ENCODE measurements around the gene HLA-DOB.
A peak's percentile ranks its signal among the peaks of the same experiment; 100 is the strongest.

The HLA-DOB gene

GRCh38 chr6:32816746-32817204 lies at the start of gene HLA-DOB:
HLA-DOB (minus strand) TSS chr6:32817002; CDS start chr6:32816951, 51 bp downstream.
- DNase-seq = no peak

DNA sequence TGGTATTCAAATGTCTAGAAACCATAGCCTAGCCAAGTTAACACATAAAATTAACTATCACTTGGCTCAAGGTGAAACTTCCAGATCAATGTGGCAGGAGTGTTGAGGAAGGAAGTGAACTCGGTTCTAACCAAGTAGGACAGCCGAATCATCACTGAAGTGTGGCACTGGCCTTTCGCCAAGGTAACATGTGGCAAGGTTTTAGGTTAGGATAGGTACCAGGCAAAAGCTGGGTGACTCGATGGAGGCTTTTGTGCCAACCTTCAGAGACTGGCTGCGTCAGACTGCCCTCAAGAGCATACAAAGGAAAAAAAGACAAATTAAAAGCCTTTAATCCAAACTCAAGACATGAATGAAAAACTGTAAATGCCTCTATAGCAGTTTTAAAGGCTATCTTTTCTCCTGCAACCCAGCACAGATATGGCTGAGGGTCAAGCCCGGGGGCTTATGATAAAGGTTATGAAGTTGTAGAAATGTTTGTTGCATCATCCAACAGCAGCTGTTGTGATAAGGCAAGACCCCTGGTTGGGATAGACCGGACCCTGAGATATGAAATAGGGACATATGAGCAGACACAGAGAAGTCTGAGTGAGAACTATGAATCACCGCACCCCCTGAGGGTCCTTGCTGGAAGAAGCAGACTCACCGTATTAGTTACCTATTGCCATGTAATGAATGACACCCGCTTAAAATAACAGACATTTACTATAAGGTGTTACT lies 49.1 kb upstream of the HLA-DOB start:
- DNase-seq = no peak

DNA sequence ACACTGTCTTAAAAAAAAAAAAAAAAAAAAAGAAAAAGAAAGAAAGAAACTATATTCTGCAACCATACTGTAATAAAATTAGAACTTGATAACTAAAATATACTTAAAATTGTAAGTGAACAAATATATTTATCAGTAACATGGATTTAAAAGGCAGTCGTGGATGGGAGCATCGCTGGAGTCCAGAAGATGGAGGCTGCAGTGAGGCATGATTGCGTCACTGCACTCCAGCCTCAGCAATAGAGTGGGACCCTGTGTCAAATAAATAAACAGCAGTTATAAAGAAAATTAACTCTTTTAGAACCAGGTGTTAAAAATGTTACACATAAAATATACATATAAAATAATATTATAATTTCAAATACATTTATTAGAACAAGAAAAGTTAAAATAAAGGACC lies 45.9 kb upstream of the HLA-DOB start:
- DNase-seq = no peak

DNA sequence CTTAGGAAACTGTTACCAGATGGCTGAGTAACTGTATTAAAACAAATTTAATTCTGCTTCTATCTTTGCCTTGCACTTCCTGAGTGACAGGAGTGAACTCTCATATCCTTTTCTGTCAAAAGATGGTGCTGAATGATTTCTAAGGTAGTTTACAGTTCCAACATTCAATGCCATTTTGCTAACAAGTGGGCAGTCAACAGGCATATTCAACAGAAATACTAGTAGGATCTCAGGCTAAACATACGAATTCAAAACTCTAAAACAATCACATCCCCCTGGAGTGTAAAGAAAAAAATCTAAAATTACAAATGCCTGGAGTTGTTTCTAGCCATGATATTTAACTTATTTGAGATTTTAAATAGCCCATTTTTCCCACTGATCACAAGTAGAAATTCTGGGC lies 43.9 kb upstream of the HLA-DOB start:
- DNase-seq = no peak

- DNase-seq = no peak
Observed at GRCh38 chr6:32858194-32858593, 41.4 kb upstream of the HLA-DOB start.

- DNase-seq = no peak
Observed at GRCh38 chr6:32857156-32857891, 40.5 kb upstream of the HLA-DOB start.

- DNase-seq = no peak
Observed at GRCh38 chr6:32855467-32856174, 38.8 kb upstream of the HLA-DOB start.

DNA sequence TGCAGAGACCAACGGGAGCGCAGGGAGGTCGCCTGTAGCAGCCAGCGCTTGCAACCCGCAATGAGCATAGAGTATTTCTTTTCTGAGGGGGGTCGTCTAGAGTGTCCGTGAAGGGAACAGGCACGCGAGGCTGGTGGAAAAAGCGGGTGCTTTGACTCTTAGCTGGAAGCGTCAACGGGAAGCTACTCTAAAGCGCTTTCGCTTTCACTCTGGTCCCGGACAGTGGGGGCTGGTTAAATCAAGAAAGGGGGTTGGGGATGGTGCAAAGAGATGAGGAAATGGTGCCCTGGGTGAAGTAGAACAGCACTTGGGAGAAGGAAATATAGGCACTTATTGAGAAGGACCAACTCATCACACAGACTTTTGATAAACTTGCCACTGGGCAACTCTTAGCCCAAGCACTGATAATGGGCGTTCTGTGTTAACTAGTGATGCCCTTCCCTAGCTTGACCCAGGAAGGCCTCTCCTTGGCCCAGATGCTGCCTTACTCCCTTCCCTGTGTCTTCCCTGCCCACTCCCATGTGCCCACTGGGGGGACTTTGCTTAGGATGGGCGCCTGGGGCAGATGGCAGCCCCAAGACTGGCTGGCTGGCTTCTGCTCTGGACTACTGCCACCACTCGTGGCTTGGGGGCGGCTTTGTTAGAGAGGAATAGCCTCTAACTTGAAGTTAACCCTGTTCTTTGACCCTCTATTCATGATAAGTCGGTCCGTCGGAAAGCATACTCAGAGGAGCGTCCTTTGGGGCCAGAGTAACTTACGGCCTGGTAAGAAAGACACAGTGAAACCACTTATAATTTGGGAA lies 37.8 kb upstream of the HLA-DOB start:
- DNase-seq = no peak

GRCh38 chr6:32853541-32854375 lies 37.0 kb upstream of the HLA-DOB start, which contains the start of the genes PSMB9 and TAP1:
PSMB9 (plus strand) TSS chr6:32854192; CDS start chr6:32854230, 38 bp downstream.
TAP1 (minus strand) TSS chr6:32853704; CDS start chr6:32853636, 68 bp downstream.
- DNase-seq = peak; percentile 80

DNA sequence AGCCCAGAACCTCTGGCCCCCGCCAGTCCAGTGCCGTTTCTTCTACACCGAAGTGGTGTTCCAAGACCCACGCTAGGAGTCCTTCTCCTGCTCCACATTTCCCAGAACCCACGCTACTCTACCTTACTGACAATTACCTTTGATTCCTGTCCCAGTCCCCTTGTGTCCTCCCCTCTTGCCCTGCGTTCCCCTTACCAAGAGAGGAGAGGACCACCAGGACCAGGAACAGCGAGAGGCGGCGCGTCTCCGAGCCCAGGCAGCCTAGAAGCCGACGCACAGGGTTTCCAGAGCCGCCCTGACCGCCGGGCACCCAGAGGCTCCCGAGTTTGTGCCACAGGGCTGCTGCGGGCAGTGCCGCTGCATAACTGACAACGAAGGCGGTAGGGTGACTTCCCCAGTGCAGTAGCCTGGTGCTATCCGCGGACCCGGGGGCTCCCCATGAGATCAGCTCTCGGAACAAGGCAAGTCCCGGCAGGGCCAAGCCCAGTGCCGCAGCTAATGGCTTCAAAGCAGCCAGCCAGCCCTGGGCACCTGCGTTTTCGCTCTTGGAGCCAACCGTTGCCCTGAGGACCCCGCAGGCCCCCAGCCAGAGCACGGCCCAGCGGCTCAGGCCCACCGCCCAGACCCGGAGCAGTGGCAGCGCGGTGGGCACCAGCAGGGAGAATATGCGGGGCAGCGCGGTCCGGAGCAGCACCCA lies 36.2 kb upstream of the HLA-DOB start:
- DNase-seq = no peak

DNA sequence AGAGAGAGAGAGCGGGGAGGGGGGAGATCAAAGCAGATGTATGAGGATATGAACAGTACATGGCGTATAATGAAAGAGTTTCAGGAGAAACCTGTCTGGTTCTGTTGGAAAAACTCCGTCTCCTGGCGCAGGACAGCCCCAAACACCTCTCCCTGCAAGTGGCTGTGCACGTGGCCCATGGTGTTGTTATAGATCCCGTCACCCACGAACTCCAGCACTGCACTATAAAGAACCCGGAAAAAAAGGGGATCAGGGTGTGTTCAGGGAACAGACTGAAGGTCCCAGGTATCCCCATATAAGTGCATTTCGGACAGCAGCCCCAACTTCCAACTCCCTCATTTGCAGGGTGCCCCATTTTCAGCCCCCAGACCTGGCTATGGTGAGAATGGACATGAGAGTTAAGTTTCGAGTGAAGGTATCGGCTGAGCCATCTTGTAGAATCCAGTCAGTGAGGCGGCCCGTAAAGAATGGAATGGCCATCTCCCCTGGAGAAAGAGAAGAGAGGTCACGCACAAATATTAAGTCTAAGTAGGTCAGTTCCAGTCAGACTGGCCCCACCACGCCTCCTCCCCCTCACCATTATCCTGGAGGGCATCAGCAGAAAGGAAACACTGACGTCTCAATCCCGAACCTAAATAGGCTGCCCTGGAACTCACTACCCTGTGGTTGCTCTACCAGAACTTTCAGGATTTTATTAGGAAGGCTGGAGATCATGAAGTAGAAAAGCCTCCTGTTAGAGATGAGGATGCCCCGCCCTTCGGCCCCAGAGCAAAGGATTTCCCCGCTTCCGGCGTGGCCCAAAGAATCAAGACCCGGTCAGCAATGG lies 35.4 kb upstream of the HLA-DOB start:
- DNase-seq = no peak

GRCh38 chr6:32851025-32851424 lies 34.2 kb upstream of the HLA-DOB start:
- no peak for DNase-seq

GRCh38 chr6:32849126-32849525 lies 32.3 kb upstream of the HLA-DOB start:
- no peak for DNase-seq

- no peak for DNase-seq
Observed at GRCh38 chr6:32847795-32848194, 31.0 kb upstream of the HLA-DOB start.

GRCh38 chr6:32847004-32847403 lies 30.2 kb upstream of the HLA-DOB start:
- no peak for DNase-seq

GRCh38 chr6:32845384-32845884 lies 28.6 kb upstream of the HLA-DOB start:
- no peak for DNase-seq

DNA sequence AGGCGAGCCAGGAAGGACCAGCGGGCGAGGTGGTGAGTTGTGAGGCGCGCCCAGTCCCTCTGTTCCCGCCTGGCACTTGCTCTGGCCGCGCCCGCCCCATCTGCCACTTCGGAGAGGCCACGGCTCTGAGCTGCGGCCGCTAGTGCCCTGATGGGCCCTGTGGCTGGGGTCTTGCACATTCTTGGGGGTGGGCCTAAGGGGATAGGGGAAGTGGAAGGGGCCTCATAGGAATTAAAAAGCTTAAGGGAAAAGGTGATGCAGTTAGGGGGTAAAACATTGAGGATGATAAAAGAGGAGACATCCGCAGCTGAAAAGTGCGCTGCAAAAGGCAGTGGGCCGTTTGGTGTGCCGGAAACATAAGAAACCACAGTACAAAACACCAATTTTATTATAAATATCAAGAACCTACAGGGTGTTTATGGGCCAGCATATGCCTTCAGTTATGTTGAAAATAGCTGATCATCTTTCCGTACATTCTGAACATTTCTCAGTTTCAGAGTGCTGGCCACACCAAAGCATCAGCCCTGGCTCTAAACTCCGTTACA lies 28.1 kb upstream of the HLA-DOB start:
- no peak for DNase-seq

DNA sequence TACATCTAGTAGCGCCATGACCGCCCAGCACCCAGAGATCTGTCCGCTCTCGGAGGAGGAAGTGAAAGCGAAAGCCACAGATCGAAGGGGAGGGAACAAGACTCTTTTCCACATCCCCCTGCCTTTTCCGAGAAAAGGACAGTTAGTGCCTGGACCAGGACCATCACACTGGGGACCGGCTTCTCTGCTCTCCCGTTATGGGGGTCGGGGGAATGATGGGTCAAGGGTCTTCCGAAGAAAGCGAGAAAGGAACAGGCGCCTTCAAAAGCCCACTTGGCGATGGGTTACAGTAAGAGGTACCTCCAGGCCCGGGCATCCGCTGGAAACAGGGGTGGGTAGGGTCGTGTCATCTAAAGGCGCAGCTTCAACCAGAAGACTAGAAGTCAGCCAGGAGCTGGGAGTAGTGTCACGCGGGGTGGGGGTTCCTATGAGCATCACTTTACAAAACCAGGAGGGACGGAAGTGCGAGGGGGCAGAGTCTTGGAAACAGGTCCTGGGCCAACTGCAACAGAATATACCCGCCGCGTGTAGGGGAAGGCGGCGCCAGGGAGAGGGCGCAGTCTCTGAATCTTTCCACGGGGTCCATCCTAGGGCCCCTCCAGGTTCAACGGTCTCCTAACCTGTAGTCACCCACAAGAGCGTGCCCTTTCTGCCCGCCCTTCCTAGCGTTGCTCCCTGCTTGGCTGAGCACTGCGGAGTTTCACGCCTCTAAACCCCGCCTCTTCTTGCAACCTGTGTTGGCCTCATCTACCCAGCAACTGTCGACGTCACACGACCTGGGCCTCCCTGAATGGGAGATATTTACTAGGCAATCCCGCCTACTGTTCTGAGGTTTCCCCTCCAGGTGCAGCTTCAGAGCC lies 27.4 kb upstream of the HLA-DOB start, which contains the start of gene PSMB8:
Gene PSMB8, minus strand, starts transcription at position 69 of the 860 bp plus-strand sequence. Its CDS starts 51 bp downstream, at position 18.
- DNase-seq = peak; percentile 86
